GM18520 (cell line): ENCODE data around the gene SCPEP1.
"Not testable (repeated sequence)": the region's sequence is repeated elsewhere in the genome, so short reads cannot be mapped to it uniquely, and the experiment has no call there.

Experiments used
- ATAC-seq: cut with Tn5 transposase; IDR thresholded peaks from one replicate; pipeline ENCODE4 v1.9.1; 2021; ENCODE audit not compliant: unreplicated experiment

Gene SCPEP1

GRCh38 chr17:56960596-56961538 lies 17.1 kb upstream of the SCPEP1 start, which contains the start of gene COIL:
Gene COIL, minus strand, starts transcription at chr17:56961050. Its CDS starts 31 bp downstream, at chr17:56961019.
- ATAC-seq = peak; percentile 88

- ATAC-seq = not testable (repeated sequence)
Observed at GRCh38 chr17:56965241-56965640, 12.7 kb upstream of the SCPEP1 start.

GRCh38 chr17:56965681-56966080 lies 12.2 kb upstream of the SCPEP1 start:
- not testable (repeated sequence) for ATAC-seq

GRCh38 chr17:56966338-56966737 lies 11.6 kb upstream of the SCPEP1 start:
- no peak for ATAC-seq

- ATAC-seq = no peak
Observed at GRCh38 chr17:56970974-56971373, 7.0 kb upstream of the SCPEP1 start.

- no peak for ATAC-seq
Observed at GRCh38 chr17:56972111-56972730, 5.7 kb upstream of the SCPEP1 start.

- no peak for ATAC-seq
Observed at GRCh38 chr17:56973520-56973919, 4.4 kb upstream of the SCPEP1 start.

GRCh38 chr17:56974055-56974454 lies 3.9 kb upstream of the SCPEP1 start:
- no peak for ATAC-seq

- no peak for ATAC-seq
Observed at GRCh38 chr17:56975656-56976055, 2.3 kb upstream of the SCPEP1 start.

- ATAC-seq = no peak
Observed at GRCh38 chr17:56976941-56977608, 856 bp upstream of the SCPEP1 start.

GRCh38 chr17:56978441-56979090 lies 635 bp downstream of the SCPEP1 start:
- no peak for ATAC-seq

- ATAC-seq = no peak
Observed at GRCh38 chr17:56979091-56979480, 1.2 kb downstream of the SCPEP1 start.

GRCh38 chr17:56980526-56980925 lies 2.6 kb downstream of the SCPEP1 start:
- ATAC-seq = not testable (repeated sequence)

- no peak for ATAC-seq
Observed at GRCh38 chr17:56982312-56982711, 4.4 kb downstream of the SCPEP1 start.

GRCh38 chr17:56983366-56983765 lies 5.4 kb downstream of the SCPEP1 start:
- ATAC-seq = no peak

- no peak for ATAC-seq
Observed at GRCh38 chr17:56985371-56986162, 7.6 kb downstream of the SCPEP1 start.

- no peak for ATAC-seq
Observed at GRCh38 chr17:56987283-56987834, 9.4 kb downstream of the SCPEP1 start.

- ATAC-seq = no peak
Observed at GRCh38 chr17:56988901-56989572, 11.1 kb downstream of the SCPEP1 start.

GRCh38 chr17:56992364-56992763 lies 14.4 kb downstream of the SCPEP1 start:
- ATAC-seq = no peak
